Stimulated activated CD8-positive, alpha-beta memory T cell treated with anti-CD3 and anti-CD28 coated beads, Interleukin-4, amount 100 ng/mL, for 1 hour (primary cell): ENCODE data around the gene ZNF780A.
"Not testable (repeated sequence)": the region's sequence is repeated elsewhere in the genome, so short reads cannot be mapped to it uniquely, and the experiment has no call there.

Experiments
- DNase-seq, 2 donors: peaks; one replicate each; pipeline ENCODE4 v3.0.0-alpha.2; 2020; ENCODE audit warnings: low read depth in 2 of 2, low spot score in 1 of 2

Gene ZNF780A

DNA sequence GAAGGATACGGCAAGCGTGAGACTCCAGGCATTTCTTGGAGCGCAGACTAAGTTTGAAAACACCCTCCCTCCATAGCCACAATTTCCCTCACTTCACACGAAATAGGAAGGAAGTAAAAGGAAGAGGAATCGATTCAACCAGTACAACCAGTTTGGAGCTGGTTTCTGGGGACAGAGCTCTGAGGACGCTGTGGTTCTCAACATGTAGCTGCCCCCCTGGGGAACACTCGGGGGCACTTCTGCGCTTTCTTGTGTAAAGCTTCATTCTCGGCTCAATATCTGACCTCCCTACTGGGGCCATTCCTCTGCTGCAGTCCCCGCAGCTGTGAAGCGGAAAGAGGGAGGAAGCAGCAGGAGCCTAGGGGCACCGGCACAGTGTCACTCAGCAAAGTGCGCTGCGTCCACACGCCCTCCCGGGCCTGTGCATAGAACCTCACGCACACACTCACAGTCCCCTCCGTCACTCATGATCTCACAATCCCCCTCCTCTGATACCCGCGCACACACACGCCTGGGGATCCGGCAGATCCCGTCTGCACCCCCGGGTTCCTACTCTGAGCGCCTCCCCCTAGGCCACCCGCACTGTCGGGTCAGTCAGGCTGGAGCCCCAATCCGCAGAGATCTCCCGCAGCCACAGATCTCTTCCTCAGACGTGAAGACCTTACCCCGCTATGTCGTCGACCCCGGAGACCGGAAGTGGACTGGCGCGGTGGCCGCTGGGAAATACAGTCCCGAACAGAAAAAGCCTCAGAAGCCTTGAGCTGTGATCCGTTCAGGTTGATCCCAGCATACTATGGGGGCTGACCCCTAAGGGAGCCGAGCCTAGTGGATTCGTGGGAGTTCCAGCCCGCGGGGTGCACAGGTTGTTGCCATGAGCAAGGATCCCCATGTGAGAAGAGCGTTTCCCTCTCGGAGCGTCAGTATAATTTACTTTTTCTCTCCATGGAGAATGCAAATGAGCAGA is at the start of gene ZNF780A:
TSS of gene ZNF780A (minus strand) at position 703 of the 964 bp plus-strand sequence. CDS start 6,190 bp downstream, outside the sequence.
- DNase-seq = peak; percentile 56 to 66

DNA sequence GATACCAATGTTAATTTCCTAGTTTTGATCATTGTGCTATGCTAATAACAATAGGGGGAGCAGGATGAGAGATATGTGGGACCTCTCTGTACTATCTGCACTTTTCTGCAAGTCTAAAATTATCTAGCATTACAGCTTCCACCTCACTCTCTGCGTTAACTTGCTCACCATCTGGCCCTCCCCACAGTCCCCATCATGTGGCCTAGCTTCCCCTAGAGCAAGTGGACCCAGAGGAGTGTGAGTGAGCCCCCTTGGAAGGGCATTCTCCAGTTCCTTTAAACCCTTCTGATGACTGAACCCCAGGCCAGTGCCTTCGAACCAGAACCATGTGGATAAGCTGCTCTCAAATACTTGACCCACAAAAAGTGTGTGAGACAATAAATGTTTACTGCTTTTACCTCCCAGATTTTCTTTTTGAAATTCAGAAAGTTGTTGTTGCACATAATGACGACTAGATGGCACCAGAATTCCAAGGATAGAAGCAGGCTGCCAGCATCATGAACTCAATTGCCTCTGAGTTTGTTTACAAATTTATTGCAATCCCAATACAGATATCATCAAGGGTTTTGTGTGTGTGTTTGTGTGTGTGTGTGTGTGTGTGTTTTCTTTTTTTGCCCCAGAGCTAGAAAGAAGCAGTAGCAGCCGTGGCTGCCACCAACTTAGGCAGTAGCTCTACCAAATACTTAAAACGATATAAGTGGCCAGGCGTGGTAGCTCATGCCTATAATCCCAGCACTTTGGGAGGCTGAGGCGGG is 49.0 kb upstream of the ZNF780A start:
- no peak for DNase-seq

DNA sequence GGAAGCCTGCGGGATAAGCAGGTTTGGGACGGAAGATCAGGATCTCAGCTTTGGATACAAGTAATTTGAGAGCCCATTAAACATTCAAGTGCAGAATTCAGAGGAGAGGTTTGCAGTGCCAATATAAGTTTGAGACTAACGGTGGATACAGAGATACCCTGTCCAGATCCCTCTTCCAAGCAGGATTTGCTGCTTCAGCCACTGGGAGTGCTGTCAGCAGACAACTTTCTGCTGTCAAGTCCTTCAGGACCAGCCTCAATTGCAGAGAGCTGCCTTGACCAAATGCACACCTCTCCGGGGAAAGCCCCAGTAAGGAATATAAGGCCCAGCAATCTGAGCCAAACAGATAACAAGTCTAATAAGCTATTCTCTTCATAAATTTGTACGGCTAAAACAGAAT is 46.1 kb upstream of the ZNF780A start:
- no peak for DNase-seq

DNA sequence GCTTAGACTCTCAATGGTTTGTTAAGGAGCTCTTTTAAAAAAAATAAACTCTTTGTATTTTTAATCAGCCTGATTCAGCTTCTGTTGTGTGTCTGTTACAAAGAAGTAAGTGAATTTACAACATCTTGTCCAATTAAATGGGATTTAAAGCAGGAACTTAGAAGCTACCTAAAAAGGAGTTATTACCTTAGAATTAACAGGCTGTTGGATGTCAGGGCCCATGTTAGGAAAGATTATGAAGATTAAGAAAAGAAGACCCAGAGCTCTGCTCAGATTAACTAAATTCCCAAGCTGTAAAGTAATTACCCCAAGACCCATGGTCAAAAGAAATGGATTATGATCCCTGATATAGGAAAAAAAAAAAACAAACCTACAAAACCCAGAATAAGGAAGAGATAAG is 44.1 kb upstream of the ZNF780A start:
- DNase-seq = no peak

DNA sequence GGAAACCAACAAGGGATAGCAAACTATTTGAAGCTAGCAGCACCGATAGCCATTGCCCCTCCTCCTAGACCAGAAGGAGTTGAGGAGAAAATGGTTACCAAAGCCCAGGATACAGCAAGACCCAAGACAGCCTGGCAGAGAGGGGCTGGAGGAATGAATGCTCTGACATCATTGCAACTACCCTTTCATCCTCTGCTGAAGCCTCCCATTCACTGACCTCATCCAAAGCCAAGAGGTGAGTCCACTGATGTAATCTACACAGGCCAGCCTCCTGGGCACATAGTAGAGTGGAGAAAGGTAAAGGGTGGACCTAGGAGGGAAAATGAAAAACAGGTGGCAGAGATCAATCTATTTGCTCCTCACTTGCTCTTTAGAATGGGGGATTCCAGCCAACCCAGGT is 42.7 kb upstream of the ZNF780A start:
- no peak for DNase-seq

DNA sequence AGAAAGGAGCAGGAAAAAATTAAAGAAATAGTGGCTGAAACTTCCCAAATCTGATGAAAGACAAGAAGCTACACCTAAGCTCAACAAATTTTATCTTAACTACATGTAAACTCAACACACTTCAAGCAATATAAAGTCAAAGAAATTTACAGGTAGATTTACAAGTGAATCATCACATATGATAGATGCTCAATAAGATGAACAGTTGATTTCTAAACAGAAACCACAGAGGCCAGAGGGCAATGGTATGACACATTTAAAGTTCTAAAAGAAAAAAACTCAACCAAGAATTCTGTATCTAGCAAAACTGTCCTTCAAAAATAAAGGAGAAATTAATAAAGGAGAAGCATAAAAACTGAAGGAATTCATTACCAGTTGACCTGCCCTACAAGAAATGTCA is 39.3 kb upstream of the ZNF780A start:
- no peak for DNase-seq

DNA sequence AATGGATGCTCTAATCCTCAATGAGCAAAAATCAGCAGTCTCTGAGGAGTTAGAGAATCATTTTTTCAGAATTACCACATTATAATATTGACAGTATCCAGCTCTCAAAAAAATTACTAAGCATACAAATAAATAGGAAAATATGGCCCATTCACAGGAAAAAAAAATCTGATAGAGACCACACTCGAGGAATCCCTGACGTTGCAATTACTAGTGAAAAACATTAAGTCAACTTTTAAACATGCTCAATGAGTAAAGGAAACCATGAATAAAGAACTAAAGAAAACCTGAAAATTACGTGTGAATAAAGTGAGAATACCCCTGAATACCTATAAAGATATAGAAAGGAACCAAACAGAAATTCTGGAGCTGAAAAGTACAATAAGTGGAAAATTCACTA is 38.7 kb upstream of the ZNF780A start:
- no peak for DNase-seq

DNA sequence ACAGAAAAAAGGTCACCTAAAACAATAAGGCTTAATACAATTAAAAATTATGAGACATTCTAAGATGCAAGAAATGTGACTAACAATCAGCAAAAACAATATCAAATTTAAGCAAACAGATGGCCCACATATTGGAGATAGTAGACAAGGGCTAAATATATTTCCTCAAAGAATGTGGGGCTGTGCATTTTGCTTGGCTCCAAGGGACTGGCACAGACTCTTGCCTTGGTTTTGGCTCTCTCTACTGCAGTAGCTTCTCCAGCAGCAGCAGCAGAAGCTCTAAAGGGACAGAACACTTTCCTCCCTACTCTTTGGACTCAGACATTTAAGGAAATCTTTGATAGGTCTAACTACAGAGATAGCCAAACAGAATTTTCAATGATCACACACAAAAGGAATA is 38.2 kb upstream of the ZNF780A start:
- no peak for DNase-seq

DNA sequence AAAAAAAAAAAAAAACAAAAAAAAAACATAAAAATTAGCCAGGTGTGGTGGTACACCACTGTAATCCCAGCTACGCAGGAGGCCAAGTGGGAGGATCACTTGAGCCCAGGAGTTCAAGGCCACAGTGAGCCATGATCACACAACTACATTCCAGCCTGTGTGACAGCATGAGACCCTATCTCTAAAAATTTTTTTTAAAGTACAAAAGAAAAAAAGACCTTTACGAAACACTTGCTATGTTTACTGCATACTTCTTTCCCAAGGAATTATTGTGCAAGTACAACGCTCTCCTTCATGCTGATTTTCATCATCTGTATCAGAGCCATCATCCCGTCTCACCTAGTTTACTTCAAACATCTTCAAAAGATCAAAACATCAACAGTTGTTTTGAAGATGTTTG is 28.6 kb upstream of the ZNF780A start:
- DNase-seq = no peak

DNA sequence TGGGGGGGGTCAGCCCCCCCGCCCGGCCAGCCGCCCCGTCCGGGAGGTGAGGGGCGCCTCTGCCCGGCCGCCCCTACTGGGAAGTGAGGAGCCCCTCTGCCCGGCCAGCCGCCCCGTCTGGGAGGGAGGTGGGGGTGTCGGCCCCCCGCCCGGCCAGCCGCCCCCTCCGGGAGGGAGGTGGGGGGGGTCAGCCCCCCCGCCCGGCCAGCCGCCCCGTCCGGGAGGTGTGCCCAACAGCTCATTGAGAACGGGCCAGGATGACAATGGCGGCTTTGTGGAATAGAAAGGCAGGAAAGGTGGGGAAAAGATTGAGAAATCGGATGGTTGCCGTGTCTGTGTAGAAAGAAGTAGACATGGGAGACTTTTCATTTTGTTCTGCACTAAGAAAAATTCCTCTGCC is 27.9 kb upstream of the ZNF780A start:
- not testable (repeated sequence) for DNase-seq

DNA sequence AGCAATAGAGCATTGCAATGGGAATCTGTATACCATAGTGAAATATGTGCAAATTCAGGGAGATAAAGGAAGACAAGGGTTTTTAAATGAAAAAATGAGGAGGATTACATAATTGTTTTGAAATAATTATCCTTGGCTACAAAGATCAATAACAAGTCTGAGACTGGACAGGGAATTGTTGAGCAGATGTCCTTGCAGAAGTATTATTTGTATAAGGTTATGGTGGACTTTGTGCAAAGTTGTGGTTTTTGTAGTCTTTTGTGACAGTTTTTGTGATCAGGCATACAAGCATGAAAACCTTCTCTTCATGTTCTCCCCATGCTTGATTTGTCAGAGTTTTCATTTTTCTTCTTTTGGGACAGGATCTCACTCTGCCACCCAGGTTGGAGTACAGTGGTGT is 25.3 kb upstream of the ZNF780A start:
- no peak for DNase-seq

DNA sequence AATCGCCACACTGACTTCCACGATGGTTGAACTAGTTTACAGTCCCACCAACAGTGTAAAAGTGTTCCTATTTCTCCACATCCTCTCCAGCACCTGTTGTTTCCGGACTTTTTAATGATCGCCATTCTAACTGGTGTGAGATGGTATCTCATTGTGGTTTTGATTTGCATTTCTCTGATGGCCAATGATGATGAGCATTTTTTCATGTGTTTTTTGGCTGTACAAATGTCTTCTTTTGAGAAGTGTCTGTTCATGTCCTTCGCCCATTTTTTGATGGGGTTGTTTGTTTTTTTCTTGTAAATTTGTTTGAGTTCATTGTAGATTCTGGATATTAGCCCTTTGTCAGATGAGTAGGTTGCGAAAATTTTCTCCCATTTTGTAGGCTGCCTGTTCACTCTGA is 23.4 kb upstream of the ZNF780A start:
- DNase-seq = not testable (repeated sequence)

DNA sequence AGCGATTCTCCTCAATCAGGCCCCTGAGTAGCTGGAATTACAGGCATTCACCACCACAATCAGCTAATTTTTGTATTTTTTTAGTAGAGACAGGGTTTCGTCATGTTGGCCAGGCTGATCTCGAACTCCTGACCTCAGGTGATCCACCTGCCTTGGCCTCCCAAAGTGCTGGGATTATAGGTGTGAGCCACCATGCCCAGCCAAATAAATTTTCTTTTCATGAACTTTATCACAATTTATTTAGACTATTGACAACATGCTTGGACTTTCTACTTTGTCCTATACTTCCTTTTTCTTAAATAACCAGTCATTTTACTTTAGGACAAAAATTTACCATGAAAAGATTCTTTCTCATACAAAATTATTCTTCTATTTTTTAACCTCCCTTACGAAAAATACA is 21.5 kb upstream of the ZNF780A start:
- DNase-seq = not testable (repeated sequence)

DNA sequence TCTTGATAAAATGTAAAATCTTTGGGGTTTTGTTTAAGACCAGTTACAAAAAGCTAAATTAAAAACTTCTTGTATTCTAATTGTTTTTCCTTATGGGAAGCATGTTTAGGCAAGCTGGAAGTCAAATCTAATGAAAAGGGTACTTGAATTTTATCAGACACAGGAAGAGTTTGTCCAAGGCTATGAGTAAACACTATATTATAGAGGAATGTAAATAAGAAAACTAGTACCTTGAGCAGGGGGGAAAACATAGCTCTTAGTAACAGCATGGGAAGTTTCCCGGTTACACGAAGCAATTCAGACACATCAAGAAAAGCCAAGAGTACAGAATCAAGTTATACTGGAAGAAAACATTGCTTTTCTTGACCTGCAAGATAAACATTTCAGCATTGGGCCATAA is 19.8 kb upstream of the ZNF780A start:
- no peak for DNase-seq

DNA sequence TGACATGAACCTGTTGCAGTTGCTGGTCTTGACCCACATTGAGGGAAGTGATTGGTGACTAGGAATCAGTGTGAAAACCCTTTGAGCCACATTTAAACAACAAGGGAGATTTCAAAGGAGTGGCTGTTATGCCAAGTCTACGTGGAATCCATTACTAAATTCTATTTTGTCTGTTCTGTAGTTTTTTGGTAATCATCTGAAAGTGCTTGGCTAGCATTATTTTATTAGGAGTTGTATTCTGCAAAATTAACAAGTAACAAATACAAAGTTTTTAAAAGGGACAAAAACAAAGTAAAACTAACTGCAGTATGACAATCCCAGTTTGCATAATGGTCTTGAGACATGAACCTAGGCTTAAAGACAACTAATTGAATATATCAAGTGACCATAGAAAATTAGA is 14.0 kb upstream of the ZNF780A start:
- no peak for DNase-seq

DNA sequence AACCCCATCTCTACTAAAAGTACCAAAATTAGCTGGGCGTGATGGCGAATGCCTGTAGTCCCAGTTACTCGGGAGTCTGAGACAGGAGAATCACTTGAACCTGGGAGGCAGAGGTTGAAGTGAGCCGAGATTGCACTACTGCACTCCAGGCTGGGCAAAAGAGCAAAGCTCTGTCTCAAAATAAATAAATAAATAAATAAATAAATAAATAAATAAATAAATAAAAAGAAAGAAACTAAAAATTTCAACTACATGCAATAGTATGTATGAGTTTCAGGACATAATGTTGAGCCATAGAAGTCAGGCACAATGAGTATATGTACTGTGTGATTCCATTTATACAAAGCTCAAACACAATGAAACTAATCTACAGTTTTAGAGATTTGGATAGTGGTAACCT is 12.9 kb upstream of the ZNF780A start:
- no peak for DNase-seq

DNA sequence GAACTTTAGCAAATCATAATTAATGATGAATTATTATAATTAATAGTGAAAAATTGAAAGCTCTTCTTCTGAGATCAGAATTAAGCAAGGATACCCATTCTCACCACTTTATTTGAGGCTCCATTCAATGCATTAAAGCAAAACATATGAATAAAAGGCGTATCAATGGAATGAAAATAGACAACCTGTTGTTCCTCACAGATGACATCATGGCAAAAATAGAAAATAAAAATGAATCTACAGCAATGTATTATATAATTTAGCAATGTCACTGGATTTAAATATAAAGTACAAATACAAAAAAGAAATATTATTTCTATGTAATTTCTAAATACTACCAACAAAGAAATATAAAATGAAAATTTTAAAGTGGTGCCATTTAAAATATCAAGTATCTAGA is 11.1 kb upstream of the ZNF780A start:
- no peak for DNase-seq

DNA sequence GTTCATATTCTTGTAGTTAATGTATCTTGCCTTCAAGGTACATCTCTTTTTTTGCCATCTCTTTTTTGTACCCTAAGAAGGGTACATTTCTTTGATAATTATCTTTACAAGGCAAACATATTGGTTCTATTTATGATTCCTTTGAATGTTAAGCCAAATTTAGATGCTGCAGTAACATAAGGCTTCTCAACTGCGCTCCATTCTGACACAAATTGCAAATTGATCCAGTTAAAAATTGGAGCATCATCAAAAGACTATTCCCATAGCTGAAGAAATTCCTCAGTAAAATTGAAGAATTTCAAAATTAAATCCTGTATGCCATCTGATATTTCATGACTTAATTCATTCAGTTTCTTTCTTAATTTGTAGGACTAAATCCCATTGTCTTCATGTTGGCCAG is 2.7 kb upstream of the ZNF780A start:
- no peak for DNase-seq

DNA sequence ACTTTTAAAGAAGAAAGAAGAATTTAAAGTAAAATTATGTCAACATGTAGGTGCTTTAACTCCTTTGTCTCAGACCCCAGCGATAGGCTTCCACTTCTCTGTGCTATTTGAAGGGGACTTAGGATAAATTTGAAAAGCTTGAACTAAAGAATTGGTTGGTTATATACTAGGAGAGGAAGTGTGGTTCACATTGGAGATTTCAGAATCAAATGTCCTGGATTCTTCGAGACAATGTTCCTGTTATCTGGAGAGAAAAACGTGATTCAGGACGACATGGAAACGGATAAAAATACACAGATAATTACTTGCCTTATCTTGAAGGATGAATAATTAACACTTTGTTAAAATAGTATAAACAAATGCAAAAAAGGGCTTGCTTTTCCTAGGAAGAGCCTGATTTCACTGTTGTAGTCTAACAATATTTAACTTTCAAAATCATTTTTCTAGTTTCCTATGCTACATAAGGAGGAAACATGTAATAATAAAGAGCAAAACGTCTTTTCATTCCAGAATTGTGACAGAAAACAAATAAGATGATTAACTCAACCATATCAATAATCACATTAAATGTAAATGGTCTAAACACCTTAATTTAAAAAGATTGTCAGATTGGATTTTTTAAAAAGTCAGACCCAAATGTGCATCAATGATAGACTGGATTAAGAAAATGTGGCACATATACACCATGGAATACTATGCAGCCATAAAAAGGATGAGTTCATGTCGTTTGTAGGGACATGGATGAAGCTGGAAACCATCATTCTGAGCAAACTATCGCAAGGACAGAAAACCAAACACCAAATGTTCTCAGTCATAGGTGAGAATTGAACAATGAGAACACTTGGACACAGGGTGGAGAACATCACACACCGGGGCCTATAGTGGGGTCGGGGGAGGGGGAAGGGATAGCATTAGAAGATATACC is 724 bp upstream of the ZNF780A start:
- DNase-seq = no peak

DNA sequence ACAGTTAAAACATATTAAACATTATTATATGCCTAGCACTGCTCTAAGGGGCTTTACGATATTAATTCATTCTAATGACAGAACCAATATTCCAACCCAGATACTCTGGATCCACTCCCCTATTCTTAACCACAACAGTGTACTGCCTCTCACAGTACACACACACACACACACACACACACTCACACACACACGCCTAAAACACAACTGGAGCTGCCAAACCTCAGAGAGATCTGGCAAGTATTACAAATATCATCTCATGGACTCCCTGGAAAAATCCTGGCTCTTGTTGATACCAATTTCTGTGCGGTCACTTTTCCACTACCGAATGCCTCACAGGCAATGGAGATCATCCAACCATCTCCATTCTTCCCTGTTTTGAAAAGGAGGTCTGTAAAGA is 1.3 kb downstream of the ZNF780A start:
- DNase-seq = no peak
